Activated CD4-positive, alpha-beta memory T cell treated with anti-CD3 and anti-CD28 coated beads for 36 hours (primary cell): Measurements from ENCODE around the gene PREPL. TPM values are rescaled to one million over a fixed set of nuclear protein-coding genes. Genes with fewer than 3 reads are reported as not detected.

ENCODE experiments used
- CTCF ChIA-PET: fragments of 350-600 bp; sonication (Branson Sonifier 250); formaldehyde crosslinking; loops from one replicate; lab custom pipeline; 2021; ENCODE audit warnings: antibody characterized with exemption, inconsistent platforms; lab: Charles Lee
- POLR2A ChIA-PET: fragments of 350-600 bp; sonication (Branson Sonifier 250); formaldehyde crosslinking; loops from one replicate; lab custom pipeline; 2021; ENCODE audit warnings: antibody characterized with exemption; lab: Charles Lee
- DNase-seq: peaks from one replicate; pipeline ENCODE4 v3.0.0-alpha.2; 2020
- H3K27ac Mint-ChIP-seq: one replicate; pipeline ENCODE4 v1.8.0; 2021; ENCODE audit warnings: mixed read lengths
- H3K27me3 Mint-ChIP-seq: one replicate; pipeline ENCODE4 v1.8.0; 2021; ENCODE audit warnings: mixed read lengths
- H3K36me3 Mint-ChIP-seq: one replicate; pipeline ENCODE4 v1.8.0; 2021; ENCODE audit warnings: mixed read lengths
- H3K4me1 Mint-ChIP-seq: one replicate; pipeline ENCODE4 v1.8.0; 2021; ENCODE audit warnings: low read depth, mixed read lengths
- H3K4me3 Mint-ChIP-seq: one replicate; pipeline ENCODE4 v1.8.0; 2021; ENCODE audit warnings: mild to moderate bottlenecking, mixed read lengths
- H3K9me3 Mint-ChIP-seq: one replicate; pipeline ENCODE4 v1.8.0; 2021; ENCODE audit warnings: mixed read lengths
- intact Hi-C: fragments of 100-400 bp; cut with micrococcal nuclease; formaldehyde crosslinking; loops from one replicate; pipeline ENCODE4 v1.15.1; 2023
- total RNA-seq, 2 experiments: library from RNA; stranded (reverse); gene quantifications; one replicate each; pipeline ENCODE4 v1.2.3, GENCODE V29; 2021

The PREPL gene
- total RNA-seq, 2 experiments from 2014 or later = 25.2 to 32.1 TPM

- no peaks in the 10 kb centered on the region for H3K9me3 Mint-ChIP-seq
- H3K4me1 Mint-ChIP-seq = no peaks in the 10 kb centered on the region
- intact Hi-C loops = no loop called here
- no peak overlapping the region for H3K4me3 Mint-ChIP-seq
- POLR2A ChIA-PET = no interaction called here
- H3K27me3 Mint-ChIP-seq = no peaks in the 10 kb centered on the region
- no peak for DNase-seq
- CTCF ChIA-PET = no interaction called here
- H3K36me3 Mint-ChIP-seq = no peaks in the 10 kb centered on the region
- no peak overlapping the region for H3K27ac Mint-ChIP-seq
These were observed 90.0 kb downstream of the PREPL start for GRCh38 chr2:44271296-44271695.

GRCh38 chr2:44269831-44270230 lies 91.5 kb downstream of the PREPL start:
- CTCF ChIA-PET = no interaction called here

GRCh38 chr2:44267796-44268648 lies 93.3 kb downstream of the PREPL start:
- POLR2A ChIA-PET = no interaction called here
- Mint-ChIP-seq H3K27ac (no peak overlapping the region), H3K27me3 (no peaks in the 10 kb centered on the region), H3K36me3 (no peaks in the 10 kb centered on the region), H3K4me3 (no peak overlapping the region), H3K9me3 (no peaks in the 10 kb centered on the region), H3K4me1 (no peaks in the 10 kb centered on the region)
- intact Hi-C loops = no loop called here
- CTCF ChIA-PET = interaction anchor here (0.6 to 1.0 kb wide), 3 partner anchors 42 to 224 kb away, joined by 3 to 4 read pairs (median 3); no protein-coding TSS in a partner anchor
- no peak for DNase-seq

More at GRCh38 chr2:44269831-44270230, 91.5 kb downstream of the PREPL start:
- Mint-ChIP-seq H3K9me3 (no peaks in the 10 kb centered on the region), H3K36me3 (no peaks in the 10 kb centered on the region), H3K27me3 (no peaks in the 10 kb centered on the region), H3K27ac (no peak overlapping the region), H3K4me3 (no peak overlapping the region), H3K4me1 (no peaks in the 10 kb centered on the region)
- intact Hi-C loops = no loop called here
- no peak for DNase-seq
- POLR2A ChIA-PET = no interaction called here

Other genes with a start within 250 kb of the PREPL start
- 10 to 100 TPM; 41.6 to 45.2 TPM for gene PPM1B, start 192.6 kb downstream of the PREPL start, total RNA-seq
- under 1 TPM in 1 of 2 experiments, not detected in 1; 0.17 TPM for gene SLC3A1, start 86.0 kb downstream of the PREPL start, total RNA-seq
- 10 to 100 TPM in 1 of 2 experiments, 1 to 10 TPM in 1; 9.3 to 11.3 TPM for gene CAMKMT, start 453 bp upstream of the PREPL start, total RNA-seq